T-cell (primary cell): ENCODE results near the gene VEGFB. TPM values are rescaled to one million over a fixed set of nuclear protein-coding genes. Genes with fewer than 3 reads are reported as not detected.
A peak's percentile ranks its signal among the peaks of the same experiment; 100 is the strongest.

Experiments used
- ATAC-seq, 4 experiments: fragments of 200-7000 bp in 3 of 4; fragments of 150-1000 bp in 1 of 4; cut with Tn5 transposase; replicated peaks in 1 of 4; 1 replicate in 3 of 4; 2 replicates in 1 of 4; pipeline ENCODE4 v1.10.0; 2021; ENCODE audit warnings: moderate library complexity in 3 of 4, mild to moderate bottlenecking in 2 of 4, moderate number of reproducible peaks in 1 of 4
- CTCF ChIA-PET, 2 donors: fragments of 300-600 bp; sonication (Branson Sonifier 250); formaldehyde crosslinking; loops; one replicate each; lab custom pipeline; 2022; ENCODE audit warnings: antibody characterized with exemption in 2 of 2; lab: Charles Lee
- POLR2A ChIA-PET, 2 donors: fragments of 300-600 bp; sonication (Branson Sonifier 250); formaldehyde crosslinking; loops; one replicate each; lab custom pipeline; 2022; ENCODE audit warnings: antibody characterized with exemption in 2 of 2; lab: Charles Lee
- DNase-seq, 35 experiments: peaks; one replicate each; pipeline versions ENCODE4 v3.0.0 to v3.0.0-alpha.2; 2013 to 2023
- H3K27ac ChIP-seq: one replicate; pipeline ENCODE4 v1.5.1; 2013; ENCODE audit warnings: low read length
- H3K27me3 ChIP-seq, 2 experiments: replicated peaks in 1 of 2; 1 replicate in 1 of 2; 2 replicates in 1 of 2; pipeline versions ENCODE4 v1.6.1 to v1.7.0; 2013; ENCODE audit warnings: low read length in 1 of 2, mixed read lengths in 1 of 2; ENCODE audit not compliant: control insufficient read depth in 2 of 2, insufficient read depth in 2 of 2; ENCODE audit errors: extremely low read depth in 1 of 2
- H3K36me3 ChIP-seq, 2 donors: 1 replicate in 1 of 2; 2 replicates in 1 of 2; pipeline versions ENCODE4 v1.6.1 to v1.7.0; 2013; ENCODE audit warnings: low read length in 1 of 2; ENCODE audit not compliant: control insufficient read depth in 2 of 2, insufficient read depth in 1 of 2; ENCODE audit errors: extremely low read depth in 1 of 2
- H3K4me1 ChIP-seq, 2 experiments: 1 replicate in 1 of 2; 2 replicates in 1 of 2; pipeline versions ENCODE4 v1.6.1 to v1.7.0; 2013; ENCODE audit warnings: low read length in 2 of 2, mixed read lengths in 1 of 2; ENCODE audit not compliant: insufficient read depth in 2 of 2, control insufficient read depth in 1 of 2; ENCODE audit errors: extremely low read depth in 1 of 2
- H3K4me3 ChIP-seq, 2 donors: 1 replicate in 1 of 2; 2 replicates in 1 of 2; pipeline versions ENCODE4 v1.5.1 to v1.7.0; 2013; ENCODE audit warnings: mild to moderate bottlenecking in 2 of 2, low read length in 1 of 2, moderate library complexity in 1 of 2; ENCODE audit not compliant: control insufficient read depth in 1 of 2; ENCODE audit errors: extremely low read depth in 1 of 2
- H3K9me3 ChIP-seq: 2 replicates; pipeline ENCODE4 v1.7.0; 2013
- H3K27ac Mint-ChIP-seq, 2 donors: one replicate each; pipeline ENCODE4 v1.8.0; 2020 to 2021; ENCODE audit warnings: mild to moderate bottlenecking in 2 of 2, mixed read lengths in 2 of 2
- H3K27me3 Mint-ChIP-seq, 2 donors: one replicate each; pipeline ENCODE4 v1.8.0; 2021 to 2022; ENCODE audit warnings: mixed read lengths in 2 of 2
- H3K36me3 Mint-ChIP-seq: one replicate; pipeline ENCODE4 v1.8.0; 2021; ENCODE audit warnings: mixed read lengths
- H3K4me1 Mint-ChIP-seq, 3 donors: one replicate each; pipeline ENCODE4 v1.8.0; 2020 to 2022; ENCODE audit warnings: mixed read lengths in 3 of 3, mild to moderate bottlenecking in 1 of 3
- H3K4me3 Mint-ChIP-seq, 3 donors: one replicate each; pipeline ENCODE4 v1.8.0; 2020 to 2022; ENCODE audit warnings: mild to moderate bottlenecking in 3 of 3, mixed read lengths in 3 of 3, moderate library complexity in 3 of 3
- H3K9me3 Mint-ChIP-seq, 3 donors: one replicate each; pipeline ENCODE4 v1.8.0; 2020 to 2022; ENCODE audit warnings: mixed read lengths in 3 of 3
- WGBS: methylation state at CpG from one replicate; pipeline ENCODE4 v1.1.5; 2013; ENCODE audit warnings: missing lambda C conversion rate; ENCODE audit not compliant: insufficient coverage; 5-methylcytosine and 5-hydroxymethylcytosine counted together
- total RNA-seq, 35 experiments: library from RNA in 6 of 35; stranded (reverse) in 6 of 35; fragments of 120-200 nt in 1 of 35; gene quantifications; one replicate each; pipeline versions ENCODE4 v1.2.1 to v1.2.4 and lab custom pipeline; 2013 to 2026

Gene VEGFB
- total RNA-seq, 5 donors from 2014 or later (not counting 1 experiment from before 2014, with no cell fraction given), result 47.9 to 80.7 (median 76.0) TPM

DNA sequence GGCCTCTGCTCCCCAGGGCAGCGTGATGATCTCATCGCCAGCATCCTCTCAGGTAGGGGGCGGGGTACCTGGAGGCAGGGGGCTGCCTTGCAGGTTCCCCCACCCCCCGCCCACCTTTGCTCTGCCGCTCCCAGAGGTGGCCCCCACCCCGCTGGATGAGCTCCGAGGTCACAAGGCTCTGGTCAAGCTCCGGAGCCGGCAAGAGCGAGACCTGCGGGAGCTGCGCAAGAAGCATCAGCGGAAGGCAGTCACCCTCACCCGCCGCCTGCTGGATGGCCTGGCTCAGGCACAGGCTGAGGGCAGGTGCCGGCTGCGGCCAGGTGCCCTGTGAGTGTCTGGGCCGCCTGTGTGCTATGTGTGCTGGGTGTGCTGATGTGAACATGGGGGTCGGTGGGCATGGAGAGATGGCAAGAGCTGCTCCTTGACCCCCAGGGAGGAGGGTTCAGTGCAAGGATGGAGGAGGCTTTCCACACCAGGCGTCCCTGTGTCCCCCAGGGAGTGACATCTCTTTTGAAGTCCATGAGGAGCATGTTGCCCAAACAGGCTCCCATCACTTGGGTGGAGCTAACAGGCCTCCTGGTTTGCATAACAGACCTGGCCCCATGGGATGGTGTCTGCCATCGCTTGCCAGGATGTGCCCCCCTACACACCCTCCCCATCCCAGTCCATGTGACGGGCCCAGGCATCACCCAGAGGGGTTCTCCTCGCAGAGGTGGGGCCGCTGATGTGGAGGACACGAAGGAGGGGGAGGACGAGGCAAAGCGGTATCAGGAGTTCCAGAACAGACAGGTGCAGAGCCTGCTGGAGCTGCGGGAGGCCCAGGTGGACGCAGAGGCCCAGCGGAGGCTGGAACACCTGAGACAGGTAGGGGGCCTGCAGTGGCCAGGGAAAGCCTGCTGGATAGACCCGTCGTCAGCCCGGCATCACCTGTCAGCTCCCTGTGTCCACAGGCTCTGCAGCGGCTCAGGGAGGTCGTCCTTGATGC lies 31.1 kb downstream of the VEGFB start:
- no peak for DNase-seq
- ATAC-seq, result no peak
- H3K27ac ChIP-seq, result no peak overlapping the region
- Mint-ChIP-seq H3K27ac (no peak overlapping the region), H3K4me1 (peaks cover 18 to 25% (median 20%) of the 10 kb centered on the region in 3 donors), H3K27me3 (no peaks in the 10 kb centered on the region), H3K9me3 (no peaks in the 10 kb centered on the region), H3K4me3 (no peak overlapping the region), H3K36me3 (peaks cover 2% of the 10 kb centered on the region)
- no peak overlapping the region for H3K4me3 ChIP-seq
- POLR2A ChIA-PET, result no interaction called here
- no peaks in the 10 kb centered on the region for H3K27me3 ChIP-seq
- peaks cover 5 to 24% of the 10 kb centered on the region in 2 experiments for H3K4me1 ChIP-seq
- H3K36me3 ChIP-seq, result no peaks in the 10 kb centered on the region
- no peaks in the 10 kb centered on the region for H3K9me3 ChIP-seq
- 91% methylated on average over 33 of the region's 35 CpGs for WGBS
- CTCF ChIA-PET, result interaction anchor here in 1 of 2 donors (0.6 kb wide), 1 partner anchor 87 kb away, joined by 3 read pairs; no protein-coding TSS in a partner anchor

- peak overlapping the region in 1 of 2 donors; percentile 11 for H3K27ac Mint-ChIP-seq
- Histone ChIP-seq H3K4me1 (peaks cover 5 to 29% of the 10 kb centered on the region in 2 experiments), H3K9me3 (no peaks in the 10 kb centered on the region), H3K27ac (no peak overlapping the region), H3K36me3 (no peaks in the 10 kb centered on the region), H3K27me3 (no peaks in the 10 kb centered on the region), H3K4me3 (no peak overlapping the region)
- peaks cover 2% of the 10 kb centered on the region for H3K36me3 Mint-ChIP-seq
- no peak overlapping the region for H3K4me3 Mint-ChIP-seq
- no peaks in the 10 kb centered on the region for H3K27me3 Mint-ChIP-seq
- 97% methylated on average over 15 of the region's 15 CpGs for WGBS
- CTCF ChIA-PET, result no interaction called here
- H3K4me1 Mint-ChIP-seq, result peaks cover 18 to 25% (median 20%) of the 10 kb centered on the region in 3 donors
- POLR2A ChIA-PET, result no interaction called here
- DNase-seq (no peak), ATAC-seq (no peak)
- H3K9me3 Mint-ChIP-seq, result no peaks in the 10 kb centered on the region
Observed at GRCh38 chr11:64266339-64266738, 32.0 kb downstream of the VEGFB start.

GRCh38 chr11:64267207-64267945 lies 33.0 kb downstream of the VEGFB start:
- Histone ChIP-seq H3K9me3 (no peaks in the 10 kb centered on the region), H3K27me3 (no peaks in the 10 kb centered on the region), H3K4me1 (peaks cover 5 to 39% of the 10 kb centered on the region in 2 experiments), H3K4me3 (no peak overlapping the region), H3K36me3 (peaks cover 0 to 2% of the 10 kb centered on the region in 2 donors), H3K27ac (peak overlapping the region; percentile 23)
- Mint-ChIP-seq H3K36me3 (peaks cover 2% of the 10 kb centered on the region), H3K4me1 (peaks cover 22 to 31% (median 25%) of the 10 kb centered on the region in 3 donors), H3K4me3 (peak overlapping the region in 2 of 3 donors; percentile 21 to 95), H3K27me3 (no peaks in the 10 kb centered on the region), H3K27ac (peak overlapping the region; percentile 84 to 94), H3K9me3 (no peaks in the 10 kb centered on the region)
- WGBS, result 95% methylated on average over 18 of the region's 27 CpGs
- ChIA-PET POLR2A (interaction anchor here in 1 of 2 donors (0.6 kb wide), 1 partner anchor 59 kb away, joined by 4 read pairs; no protein-coding TSS in a partner anchor), CTCF (no interaction called here)
- ATAC-seq (no peak), DNase-seq (no peak)

GRCh38 chr11:64268025-64268892 lies 33.9 kb downstream of the VEGFB start:
- Histone ChIP-seq H3K36me3 (peaks cover 0 to 4% of the 10 kb centered on the region in 2 donors), H3K4me3 (peak overlapping the region; percentile 88 to 90), H3K27ac (peak overlapping the region; percentile 95), H3K27me3 (no peaks in the 10 kb centered on the region), H3K4me1 (peaks cover 5 to 41% of the 10 kb centered on the region in 2 experiments), H3K9me3 (no peaks in the 10 kb centered on the region)
- Mint-ChIP-seq H3K36me3 (no peaks in the 10 kb centered on the region), H3K9me3 (no peaks in the 10 kb centered on the region), H3K27me3 (no peaks in the 10 kb centered on the region), H3K4me1 (peaks cover 22 to 31% (median 23%) of the 10 kb centered on the region in 3 donors), H3K4me3 (peak overlapping the region; percentile 92 to 95 (median 93)), H3K27ac (peak overlapping the region; percentile 94 to 95)
- DNase-seq, result no peak
- ATAC-seq, result no peak
- ChIA-PET POLR2A (interaction anchor here in 1 of 2 donors (0.6 kb wide), 1 partner anchor 60 kb away, joined by 4 read pairs; no protein-coding TSS in a partner anchor), CTCF (interaction anchor here (0.6 to 2.5 kb wide), 5 partner anchors 10 to 64 kb away, joined by 3 to 7 read pairs (median 3); no protein-coding TSS in a partner anchor)
- WGBS, result 71% methylated on average over 19 of the region's 23 CpGs

DNA sequence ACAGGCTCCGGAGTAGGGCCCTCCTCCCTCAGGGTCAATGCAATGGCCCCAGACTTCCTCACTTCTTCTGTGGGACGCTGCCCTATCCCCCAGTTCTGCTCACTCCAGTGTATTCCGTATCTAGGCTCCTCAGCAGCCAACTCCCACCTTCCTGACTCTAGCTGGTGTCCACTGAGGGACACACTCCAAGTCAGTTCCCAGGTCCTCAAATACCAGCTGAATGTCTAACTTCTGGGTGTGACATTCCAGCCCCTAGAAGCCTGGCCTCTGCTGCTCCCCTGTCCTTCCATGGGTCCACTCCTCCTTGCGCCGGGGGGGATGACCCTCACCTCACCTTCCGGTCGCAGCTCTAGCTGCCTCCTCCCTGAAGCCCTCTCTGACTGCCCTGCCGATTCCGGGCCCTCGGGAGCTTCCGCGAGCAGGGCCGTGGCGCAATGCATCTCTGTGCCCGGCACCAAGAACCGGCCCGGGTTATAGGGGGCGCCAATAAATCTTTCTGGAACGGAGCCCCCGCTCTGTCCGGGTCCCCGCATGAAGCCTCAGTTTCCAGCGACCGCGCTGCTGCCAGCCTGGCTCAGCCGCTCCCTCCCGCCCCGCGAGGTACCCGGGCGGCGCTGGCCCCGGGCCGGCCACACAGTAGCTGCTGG lies 34.6 kb downstream of the VEGFB start:
- H3K36me3 ChIP-seq, result peaks cover 0 to 4% of the 10 kb centered on the region in 2 donors
- H3K27me3 ChIP-seq, result no peaks in the 10 kb centered on the region
- Mint-ChIP-seq H3K27ac (peak overlapping the region; percentile 95), H3K4me1 (peaks cover 22 to 31% (median 23%) of the 10 kb centered on the region in 3 donors), H3K36me3 (no peaks in the 10 kb centered on the region), H3K27me3 (no peaks in the 10 kb centered on the region), H3K9me3 (no peaks in the 10 kb centered on the region), H3K4me3 (peak overlapping the region; percentile 92 to 95 (median 93))
- ChIA-PET POLR2A (no interaction called here), CTCF (interaction anchor here (0.5 to 2.5 kb wide), 7 partner anchors 11 to 519 kb away, joined by 3 to 7 read pairs (median 3); partner anchors contain the start of gene GPR137 (in 1 of the 2))
- no peaks in the 10 kb centered on the region for H3K9me3 ChIP-seq
- DNase-seq (peak in 5 of 35 experiments; percentile 14 to 54 (median 30)), ATAC-seq (peak; percentile 0 to 13 (median 5))
- WGBS, result 3% methylated on average over 33 of the region's 34 CpGs
- H3K4me1 ChIP-seq, result peaks cover 5 to 41% of the 10 kb centered on the region in 2 experiments
- peak overlapping the region; percentile 95 for H3K27ac ChIP-seq
- peak overlapping the region; percentile 88 to 90 for H3K4me3 ChIP-seq
